Hepatocyte (in vitro differentiated cells): ENCODE data around the gene ALG14. TPM values are rescaled to one million over a fixed set of nuclear protein-coding genes. Genes with fewer than 3 reads are reported as not detected.

Experiments
- DNase-seq: peaks from one replicate; pipeline ENCODE4 v3.0.0-alpha.2; 2016; ENCODE audit warnings: low spot score
- H2AFZ ChIP-seq: fragments of 200-600 bp; sonication (generic); 2 replicates; pipeline ENCODE4 v1.6.0; 2016; ENCODE audit warnings: antibody characterized with exemption, mild to moderate bottlenecking
- H3K27ac ChIP-seq: fragments of 200-600 bp; sonication (generic); 2 replicates; pipeline ENCODE4 v1.5.1; 2016; ENCODE audit warnings: mild to moderate bottlenecking
- H3K27me3 ChIP-seq: fragments of 200-600 bp; sonication (generic); 2 replicates; pipeline ENCODE4 v1.6.1; 2016
- H3K36me3 ChIP-seq: fragments of 200-600 bp; sonication (generic); replicated peaks from 2 replicates; pipeline ENCODE4 v1.5.1; 2016; ENCODE audit warnings: low read depth; ENCODE audit not compliant: insufficient read depth
- H3K4me1 ChIP-seq: fragments of 200-600 bp; sonication (generic); 2 replicates; pipeline ENCODE4 v1.5.1; 2016; ENCODE audit warnings: mild to moderate bottlenecking, moderate library complexity; ENCODE audit not compliant: insufficient read depth
- H3K4me2 ChIP-seq: fragments of 200-600 bp; sonication (generic); 2 replicates; pipeline ENCODE4 v1.6.0; 2016
- H3K4me3 ChIP-seq: fragments of 200-600 bp; sonication (generic); 2 replicates; pipeline ENCODE4 v1.5.1; 2016; ENCODE audit warnings: mild to moderate bottlenecking
- H3K79me2 ChIP-seq: fragments of 200-600 bp; sonication (generic); 2 replicates; pipeline ENCODE4 v1.6.0; 2017; ENCODE audit warnings: mild to moderate bottlenecking
- H3K9me2 ChIP-seq: fragments of 200-600 bp; sonication (generic); replicated peaks from 2 replicates; pipeline ENCODE4 v1.6.0; 2017; ENCODE audit warnings: mild to moderate bottlenecking; ENCODE audit not compliant: insufficient read depth
- H3K9me3 ChIP-seq: fragments of 200-600 bp; sonication (generic); 2 replicates; pipeline ENCODE4 v1.5.1; 2016; ENCODE audit warnings: low read depth, mild to moderate bottlenecking
- H4K20me1 ChIP-seq: fragments of 200-600 bp; sonication (generic); 2 replicates; pipeline ENCODE4 v1.6.0; 2016; ENCODE audit warnings: mild to moderate bottlenecking; ENCODE audit not compliant: insufficient read depth, poor library complexity, severe bottlenecking
- EZH2 ChIP-seq: fragments of 200-600 bp; sonication (generic); IDR thresholded peaks from 2 replicates; pipeline ENCODE4 v1.6.1; 2016; ENCODE audit warnings: antibody characterized with exemption, mild to moderate bottlenecking, borderline replicate concordance
- EZH2phosphoT487 ChIP-seq: fragments of 200-600 bp; sonication (generic); IDR thresholded peaks from one replicate; pipeline ENCODE4 v1.6.1; 2018; ENCODE audit warnings: antibody characterized with exemption, mild to moderate bottlenecking, low read depth, moderate library complexity; ENCODE audit not compliant: unreplicated experiment, severe bottlenecking
- WGBS: methylation state at CpG from one replicate; pipeline ENCODE4 v1.1.6; 2016; ENCODE audit warnings: low lambda C conversion rate; ENCODE audit errors: missing lambda C conversion rate; 5-methylcytosine and 5-hydroxymethylcytosine counted together
- polyA plus RNA-seq: library from polyadenylated mRNA; unstranded; fragments of >200 nt; fragmentation: Nextera tagmentation; extraction: Ambion mirVana; gene quantifications from 2 replicates; pipeline ENCODE4 v1.2.1, GENCODE V29; 2016
- total RNA-seq: library from RNA; depleted of rRNA; stranded (reverse); fragments of >200 nt; gene quantifications from 2 replicates; pipeline ENCODE4 v1.2.3, GENCODE V29; 2014
- TF ChIP-seq, protein P1 (sequence below): fragments of 200-600 bp; sonication (generic); IDR thresholded peaks from 2 replicates; pipeline ENCODE4 v1.5.1; 2016; ENCODE audit warnings: antibody characterized with exemption, mild to moderate bottlenecking; ENCODE audit not compliant: poor library complexity

ALG14 gene
- total and polyA plus RNA-seq, 2 experiments from 2014 or later, result 2.5 to 22.5 TPM

DNA sequence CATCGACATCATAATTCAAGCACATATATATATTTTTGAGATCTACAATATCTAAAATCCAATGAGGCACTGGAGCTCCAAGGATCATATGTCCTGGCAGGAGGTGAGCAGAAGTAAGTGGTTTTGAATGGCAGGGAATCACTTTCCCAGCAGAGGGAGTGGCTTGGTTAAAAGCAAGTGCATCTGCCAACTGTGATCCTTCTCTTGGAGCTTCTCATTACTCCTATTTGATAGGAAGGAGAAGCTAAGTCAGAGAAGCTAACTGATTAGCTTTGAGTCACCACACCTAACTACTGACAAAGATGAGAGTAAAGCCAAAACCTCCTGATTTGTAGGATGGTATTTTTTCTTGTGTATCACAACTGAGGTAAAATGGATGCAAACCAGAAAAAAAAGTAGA lies 55.0 kb downstream of the ALG14 start:
- no peak for DNase-seq
- no peaks in the 10 kb centered on the region for H3K9me3 ChIP-seq
- no peaks in the 10 kb centered on the region for H3K27me3 ChIP-seq
- no peak overlapping the region for H2AFZ ChIP-seq
- H3K9me2 ChIP-seq, result no peaks in the 10 kb centered on the region
- H3K4me2 ChIP-seq, result no peak overlapping the region
- WGBS, result 100% methylated on average over 1 of the region's 1 CpG
- H4K20me1 ChIP-seq, result no peaks in the 10 kb centered on the region
- H3K4me1 ChIP-seq, result peaks cover 20% of the 10 kb centered on the region
- no peaks in the 10 kb centered on the region for H3K79me2 ChIP-seq
- no peak for TF ChIP-seq EZH2
- TF ChIP-seq EZH2phosphoT487, result no peak
- TF ChIP-seq, protein P1, sequence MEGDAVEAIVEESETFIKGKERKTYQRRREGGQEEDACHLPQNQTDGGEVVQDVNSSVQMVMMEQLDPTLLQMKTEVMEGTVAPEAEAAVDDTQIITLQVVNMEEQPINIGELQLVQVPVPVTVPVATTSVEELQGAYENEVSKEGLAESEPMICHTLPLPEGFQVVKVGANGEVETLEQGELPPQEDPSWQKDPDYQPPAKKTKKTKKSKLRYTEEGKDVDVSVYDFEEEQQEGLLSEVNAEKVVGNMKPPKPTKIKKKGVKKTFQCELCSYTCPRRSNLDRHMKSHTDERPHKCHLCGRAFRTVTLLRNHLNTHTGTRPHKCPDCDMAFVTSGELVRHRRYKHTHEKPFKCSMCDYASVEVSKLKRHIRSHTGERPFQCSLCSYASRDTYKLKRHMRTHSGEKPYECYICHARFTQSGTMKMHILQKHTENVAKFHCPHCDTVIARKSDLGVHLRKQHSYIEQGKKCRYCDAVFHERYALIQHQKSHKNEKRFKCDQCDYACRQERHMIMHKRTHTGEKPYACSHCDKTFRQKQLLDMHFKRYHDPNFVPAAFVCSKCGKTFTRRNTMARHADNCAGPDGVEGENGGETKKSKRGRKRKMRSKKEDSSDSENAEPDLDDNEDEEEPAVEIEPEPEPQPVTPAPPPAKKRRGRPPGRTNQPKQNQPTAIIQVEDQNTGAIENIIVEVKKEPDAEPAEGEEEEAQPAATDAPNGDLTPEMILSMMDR, result no peak
- no peaks in the 10 kb centered on the region for H3K36me3 ChIP-seq
- H3K27ac ChIP-seq, result no peak overlapping the region
- H3K4me3 ChIP-seq, result no peak overlapping the region

GRCh38 chr1:95015076-95015475 lies 57.7 kb downstream of the ALG14 start:
- DNase-seq, result no peak
- TF ChIP-seq EZH2 (no peak), EZH2phosphoT487 (no peak)
- TF ChIP-seq, protein P1, result no peak
- Histone ChIP-seq H3K4me2 (no peak overlapping the region), H3K9me3 (no peaks in the 10 kb centered on the region), H3K9me2 (no peaks in the 10 kb centered on the region), H3K27ac (no peak overlapping the region), H3K4me1 (peaks cover 16% of the 10 kb centered on the region), H3K36me3 (no peaks in the 10 kb centered on the region), H4K20me1 (no peaks in the 10 kb centered on the region), H3K27me3 (no peaks in the 10 kb centered on the region), H3K4me3 (no peak overlapping the region), H2AFZ (no peak overlapping the region), H3K79me2 (no peaks in the 10 kb centered on the region)
- WGBS, result 79% methylated on average over 3 of the region's 3 CpGs

DNA sequence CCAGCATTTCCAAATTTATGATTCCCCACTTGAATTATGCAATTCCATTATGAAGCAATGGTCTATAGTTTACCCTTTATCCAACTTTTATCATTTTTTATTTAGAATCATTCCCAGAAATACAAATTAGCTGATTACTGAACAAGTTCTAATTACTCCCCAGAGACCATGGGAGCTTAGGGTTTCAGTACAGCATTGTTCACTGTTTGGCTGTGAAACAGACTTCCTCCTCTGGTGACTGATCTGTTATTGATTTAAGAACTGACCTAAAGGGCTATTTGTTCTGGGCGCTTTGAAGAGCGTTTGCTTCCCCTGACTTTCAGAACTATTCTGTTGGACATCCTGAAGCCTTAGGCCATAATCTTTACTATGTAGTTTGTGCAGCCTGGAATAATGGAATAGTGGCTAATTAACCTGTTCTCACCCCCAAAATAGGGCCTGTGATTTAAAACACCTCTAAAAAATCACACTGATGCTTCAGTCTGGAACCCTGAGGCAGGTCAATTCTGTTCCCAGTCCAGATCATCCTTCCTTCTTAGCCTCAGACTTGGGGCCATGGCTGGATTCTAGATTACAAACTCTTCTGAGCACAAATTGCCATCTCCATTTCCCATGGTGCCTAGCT lies 58.7 kb downstream of the ALG14 start:
- DNase-seq, result no peak
- TF ChIP-seq, protein P1, result no peak
- no peak for TF ChIP-seq EZH2phosphoT487
- TF ChIP-seq EZH2, result no peak
- 57% methylated on average over 2 of the region's 2 CpGs for WGBS
- H3K9me2 ChIP-seq, result no peaks in the 10 kb centered on the region
- H3K27ac ChIP-seq, result no peak overlapping the region
- no peak overlapping the region for H3K4me3 ChIP-seq
- H2AFZ ChIP-seq, result no peak overlapping the region
- H3K4me2 ChIP-seq, result no peak overlapping the region
- H4K20me1 ChIP-seq, result no peaks in the 10 kb centered on the region
- no peaks in the 10 kb centered on the region for H3K27me3 ChIP-seq
- peaks cover 9% of the 10 kb centered on the region for H3K4me1 ChIP-seq
- H3K79me2 ChIP-seq, result no peaks in the 10 kb centered on the region
- H3K36me3 ChIP-seq, result no peaks in the 10 kb centered on the region
- H3K9me3 ChIP-seq, result no peaks in the 10 kb centered on the region

DNA sequence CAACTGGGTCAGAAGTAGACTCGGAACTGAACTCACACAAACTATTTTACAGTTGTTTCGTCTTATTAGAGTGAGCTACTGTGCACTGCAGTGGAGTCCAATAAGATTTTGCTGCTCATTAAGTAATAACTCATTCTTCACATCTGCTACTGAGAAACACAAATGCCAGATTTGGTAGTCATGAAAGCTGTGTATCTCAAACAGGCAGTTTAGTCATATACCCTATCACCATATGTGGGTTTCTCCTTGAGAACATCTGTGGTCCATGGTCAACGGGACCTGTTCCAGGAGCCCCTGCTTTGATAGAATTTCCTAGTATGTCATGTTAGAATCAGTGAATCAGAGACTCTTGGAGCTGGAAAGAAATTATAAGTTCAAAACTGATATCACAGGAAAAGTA lies 60.4 kb downstream of the ALG14 start:
- H2AFZ ChIP-seq, result no peak overlapping the region
- H3K36me3 ChIP-seq, result no peaks in the 10 kb centered on the region
- H3K27ac ChIP-seq, result no peak overlapping the region
- DNase-seq, result no peak
- 90% methylated on average over 3 of the region's 3 CpGs for WGBS
- H3K4me3 ChIP-seq, result no peak overlapping the region
- TF ChIP-seq EZH2phosphoT487 (no peak), EZH2 (no peak)
- TF ChIP-seq, protein P1, result no peak
- no peaks in the 10 kb centered on the region for H3K9me3 ChIP-seq
- no peaks in the 10 kb centered on the region for H3K9me2 ChIP-seq
- H3K27me3 ChIP-seq, result no peaks in the 10 kb centered on the region
- H3K4me1 ChIP-seq, result no peaks in the 10 kb centered on the region
- H3K79me2 ChIP-seq, result no peaks in the 10 kb centered on the region
- no peaks in the 10 kb centered on the region for H4K20me1 ChIP-seq
- no peak overlapping the region for H3K4me2 ChIP-seq
